ENCODE data around the gene SRPRB.

SRPRB gene

GRCh38 chr3:133849346-133849745, 43.7 kb downstream of the SRPRB start:
- no peak for DNase-seq

- no peak for DNase-seq
Measured at GRCh38 chr3:133850034-133850433, 44.4 kb downstream of the SRPRB start.

- DNase-seq, result peak; percentile 97
Measured at GRCh38 chr3:133851266-133851906, 45.8 kb downstream of the SRPRB start.

GRCh38 chr3:133851931-133852330, 46.3 kb downstream of the SRPRB start:
- peak; percentile 23 for DNase-seq

- DNase-seq, result no peak
Measured at GRCh38 chr3:133853063-133853924, 47.7 kb downstream of the SRPRB start.

- DNase-seq, result no peak
Measured at GRCh38 chr3:133853925-133854227, 48.3 kb downstream of the SRPRB start.

- no peak for DNase-seq
Measured at GRCh38 chr3:133854264-133855001, 48.8 kb downstream of the SRPRB start.

GRCh38 chr3:133855002-133855370, 49.4 kb downstream of the SRPRB start:
- DNase-seq, result no peak

- no peak for DNase-seq
Measured at GRCh38 chr3:133855772-133856171, 50.2 kb downstream of the SRPRB start.

GRCh38 chr3:133856316-133856715, 50.7 kb downstream of the SRPRB start:
- no peak for DNase-seq

GRCh38 chr3:133857767-133858166, 52.2 kb downstream of the SRPRB start:
- DNase-seq, result no peak

GRCh38 chr3:133859381-133860234, 54.0 kb downstream of the SRPRB start:
- DNase-seq, result no peak

GRCh38 chr3:133860519-133860918, 54.9 kb downstream of the SRPRB start:
- no peak for DNase-seq

- DNase-seq, result no peak
Measured at GRCh38 chr3:133862161-133862560, 56.5 kb downstream of the SRPRB start.

- DNase-seq, result peak; percentile 37
Measured at GRCh38 chr3:133863911-133864310, 58.3 kb downstream of the SRPRB start.

- no peak for DNase-seq
Measured at GRCh38 chr3:133864616-133865015, 59.0 kb downstream of the SRPRB start.

GRCh38 chr3:133865136-133865855, 59.7 kb downstream of the SRPRB start:
- DNase-seq, result no peak

- no peak for DNase-seq
Measured at GRCh38 chr3:133866141-133866540, 60.5 kb downstream of the SRPRB start.

GRCh38 chr3:133868186-133868585, 62.6 kb downstream of the SRPRB start:
- no peak for DNase-seq

- DNase-seq, result no peak
Measured at GRCh38 chr3:133868758-133869475, 63.3 kb downstream of the SRPRB start.

- no peak for DNase-seq
Measured at GRCh38 chr3:133869586-133869985, 64.0 kb downstream of the SRPRB start.

- no peak for DNase-seq
Measured at GRCh38 chr3:133870822-133871221, 65.2 kb downstream of the SRPRB start.

All from OCI-M1 (cell line).